ENCODE data around the gene SMOC2. TPM values are rescaled to one million over a fixed set of nuclear protein-coding genes. Genes with fewer than 3 reads are reported as not detected.

The SMOC2 gene
- total and polyA plus RNA-seq, 12 donors, result 6.6 to 39.1 (median 17.6) TPM

DNA sequence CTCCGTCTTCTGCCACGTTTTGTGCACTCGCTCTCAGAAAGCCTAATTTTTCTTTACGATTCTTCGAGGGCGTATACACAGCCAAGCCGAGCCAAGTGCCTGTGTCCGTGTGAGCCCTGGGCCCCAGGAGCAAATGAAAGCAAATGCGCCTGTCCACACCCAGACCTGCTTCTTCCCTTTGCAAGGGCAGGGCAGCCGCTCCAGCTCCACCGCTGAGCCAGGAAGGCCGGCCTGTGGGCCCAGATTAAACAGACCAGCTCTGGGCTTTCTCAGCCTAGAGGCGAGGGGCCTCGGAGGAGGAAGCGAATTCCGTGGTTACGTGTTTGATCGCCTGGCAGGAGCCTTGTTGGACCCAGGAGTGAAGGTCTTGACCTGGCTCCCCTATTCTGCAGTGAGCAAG, 184.6 kb downstream of the SMOC2 start:
- Histone ChIP-seq H3K36me3 (peaks cover 0 to 16% (median 0%) of the 10 kb centered on the region in 9 donors), H3K27me3 (no peaks in the 10 kb centered on the region), H3K9me3 (peaks cover 0 to 3% (median 0%) of the 10 kb centered on the region in 11 donors), H3K4me3 (no peak overlapping the region), H3K4me1 (peaks cover 0 to 8% (median 0%) of the 10 kb centered on the region in 9 donors), H3K27ac (no peak overlapping the region)
- no peak for DNase-seq
- TF ChIP-seq, protein P1, sequence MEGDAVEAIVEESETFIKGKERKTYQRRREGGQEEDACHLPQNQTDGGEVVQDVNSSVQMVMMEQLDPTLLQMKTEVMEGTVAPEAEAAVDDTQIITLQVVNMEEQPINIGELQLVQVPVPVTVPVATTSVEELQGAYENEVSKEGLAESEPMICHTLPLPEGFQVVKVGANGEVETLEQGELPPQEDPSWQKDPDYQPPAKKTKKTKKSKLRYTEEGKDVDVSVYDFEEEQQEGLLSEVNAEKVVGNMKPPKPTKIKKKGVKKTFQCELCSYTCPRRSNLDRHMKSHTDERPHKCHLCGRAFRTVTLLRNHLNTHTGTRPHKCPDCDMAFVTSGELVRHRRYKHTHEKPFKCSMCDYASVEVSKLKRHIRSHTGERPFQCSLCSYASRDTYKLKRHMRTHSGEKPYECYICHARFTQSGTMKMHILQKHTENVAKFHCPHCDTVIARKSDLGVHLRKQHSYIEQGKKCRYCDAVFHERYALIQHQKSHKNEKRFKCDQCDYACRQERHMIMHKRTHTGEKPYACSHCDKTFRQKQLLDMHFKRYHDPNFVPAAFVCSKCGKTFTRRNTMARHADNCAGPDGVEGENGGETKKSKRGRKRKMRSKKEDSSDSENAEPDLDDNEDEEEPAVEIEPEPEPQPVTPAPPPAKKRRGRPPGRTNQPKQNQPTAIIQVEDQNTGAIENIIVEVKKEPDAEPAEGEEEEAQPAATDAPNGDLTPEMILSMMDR (IDR thresholded peaks at IDR 0.05), result no peak
- WGBS, 2 donors, result 86 to 87% methylated on average over 18 of the region's 18 CpGs
- intact Hi-C loops (cut with DNase I), result no loop called here
- ATAC-seq, result no peak

- Histone ChIP-seq H3K27me3 (no peaks in the 10 kb centered on the region), H3K27ac (no peak overlapping the region), H3K4me3 (no peak overlapping the region), H3K9me3 (peaks cover 0 to 2% (median 0%) of the 10 kb centered on the region in 11 donors), H3K36me3 (peaks cover 0 to 16% (median 0%) of the 10 kb centered on the region in 9 donors), H3K4me1 (peaks cover 0 to 8% (median 0%) of the 10 kb centered on the region in 9 donors)
- DNase-seq (no peak), ATAC-seq (no peak)
- TF ChIP-seq, protein P1 (IDR thresholded peaks at IDR 0.05), result no peak
- intact Hi-C loops (cut with DNase I), result no loop called here
- 87% methylated on average over 19 of the region's 19 CpGs for WGBS, 2 donors
Measured at GRCh38 chr6:168626046-168626602, 185.1 kb downstream of the SMOC2 start.

- no peak overlapping the region for H3K4me3 ChIP-seq
- DNase-seq (no peak), ATAC-seq (no peak)
- peaks cover 0 to 5% (median 0%) of the 10 kb centered on the region in 9 donors for H3K4me1 ChIP-seq
- H3K27me3 ChIP-seq, result no peaks in the 10 kb centered on the region
- intact Hi-C loops (cut with DNase I), result no loop called here
- H3K36me3 ChIP-seq, result peaks cover 0 to 16% (median 0%) of the 10 kb centered on the region in 9 donors
- 89 to 94% methylated on average over 8 of the region's 8 CpGs for WGBS, 2 donors
- TF ChIP-seq, protein P1 (IDR thresholded peaks at IDR 0.05), result no peak
- H3K9me3 ChIP-seq, result no peaks in the 10 kb centered on the region
- no peak overlapping the region for H3K27ac ChIP-seq
Measured at GRCh38 chr6:168627506-168628175, 186.7 kb downstream of the SMOC2 start.

GRCh38 chr6:168628176-168628553, 187.2 kb downstream of the SMOC2 start:
- Histone ChIP-seq H3K4me1 (no peaks in the 10 kb centered on the region), H3K9me3 (peaks cover 0 to 2% (median 0%) of the 10 kb centered on the region in 11 donors), H3K36me3 (peaks cover 0 to 16% (median 0%) of the 10 kb centered on the region in 9 donors), H3K27ac (no peak overlapping the region), H3K27me3 (no peaks in the 10 kb centered on the region), H3K4me3 (no peak overlapping the region)
- TF ChIP-seq, protein P1 (IDR thresholded peaks at IDR 0.05), result no peak
- ATAC-seq (no peak), DNase-seq (no peak)
- intact Hi-C loops (cut with DNase I), result no loop called here
- WGBS, 2 donors, result 79 to 88% methylated on average over 6 of the region's 6 CpGs
